Colon (tissue), 2 donors: ENCODE measurements around the gene FAHD2A.
"Not testable (repeated sequence)": the region's sequence is repeated elsewhere in the genome, so short reads cannot be mapped to it uniquely, and the experiment has no call there.

Experiments
- FAIRE-seq: peaks from 2 replicates; lab custom pipeline; 2012; peaks lifted over from hg19 to GRCh38; lab: Jason Lieb, UNC
- donor health status: control.
- donor health status: control.

Gene FAHD2A

DNA sequence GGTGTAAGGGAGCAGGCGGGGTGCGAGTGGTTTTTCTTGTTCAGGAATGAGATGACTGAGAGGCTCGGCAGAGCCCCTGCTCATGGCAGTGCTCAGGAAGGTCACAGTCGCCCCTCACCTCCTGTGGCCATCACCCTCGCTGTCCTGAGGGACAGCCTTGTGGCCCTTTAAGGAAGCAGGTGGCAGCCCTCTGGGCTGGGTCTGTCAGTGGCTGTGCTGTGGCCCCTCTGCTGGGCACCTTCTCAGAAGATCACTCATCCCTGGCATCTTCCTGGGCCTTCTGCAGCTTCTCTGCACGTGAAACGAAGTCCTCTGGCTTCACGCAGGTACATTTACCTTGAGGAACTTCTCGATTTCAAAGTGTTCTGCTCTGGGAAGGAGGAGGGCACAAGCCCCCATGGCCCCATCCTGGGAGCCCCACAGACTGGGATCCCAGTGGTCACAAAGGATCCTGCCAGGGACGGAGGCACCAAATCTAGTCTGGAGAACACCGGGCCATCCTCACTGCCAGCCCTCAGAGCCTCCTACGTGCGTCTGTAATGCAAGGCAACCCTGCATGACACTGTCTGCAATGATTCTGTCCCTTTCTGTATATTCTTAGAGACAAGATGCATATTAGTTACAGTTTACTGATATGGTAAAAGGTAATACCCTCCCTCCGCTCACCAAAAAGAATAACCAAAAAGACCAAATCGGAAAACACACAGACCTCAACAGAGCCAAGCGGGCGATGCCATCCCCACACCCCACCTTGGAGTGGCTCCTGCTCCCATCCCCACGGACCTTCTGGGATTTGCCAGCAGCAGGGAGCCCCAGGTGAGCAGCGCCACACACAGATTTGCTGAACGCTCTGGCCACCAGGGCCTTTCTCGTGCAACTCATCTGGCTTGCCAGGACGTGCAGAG, 25.9 kb upstream of the FAHD2A start:
- FAIRE-seq: no peak

- no peak for FAIRE-seq
These were observed 25.0 kb upstream of the FAHD2A start for GRCh38 chr2:95377216-95378123.

DNA sequence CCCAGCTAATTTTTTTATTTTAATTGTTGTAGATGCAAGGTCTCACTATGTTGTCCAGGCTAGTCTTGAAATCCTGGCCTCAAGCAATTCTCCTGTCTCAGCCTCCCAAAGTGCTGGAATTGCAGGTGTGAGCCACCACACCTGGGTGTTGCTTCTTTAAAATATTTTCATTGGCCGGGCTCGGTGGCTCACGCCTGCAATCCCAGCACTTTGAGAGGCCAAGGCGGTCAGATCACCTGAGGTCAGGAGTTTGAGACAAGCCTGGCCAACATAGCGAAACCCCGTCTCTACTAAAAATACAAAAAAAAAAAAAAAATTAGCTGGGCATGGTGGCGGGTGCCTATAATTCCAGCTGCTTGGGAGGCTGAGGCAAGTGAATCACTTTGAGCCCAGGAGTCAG, 24.2 kb upstream of the FAHD2A start:
- not testable (repeated sequence) for FAIRE-seq

DNA sequence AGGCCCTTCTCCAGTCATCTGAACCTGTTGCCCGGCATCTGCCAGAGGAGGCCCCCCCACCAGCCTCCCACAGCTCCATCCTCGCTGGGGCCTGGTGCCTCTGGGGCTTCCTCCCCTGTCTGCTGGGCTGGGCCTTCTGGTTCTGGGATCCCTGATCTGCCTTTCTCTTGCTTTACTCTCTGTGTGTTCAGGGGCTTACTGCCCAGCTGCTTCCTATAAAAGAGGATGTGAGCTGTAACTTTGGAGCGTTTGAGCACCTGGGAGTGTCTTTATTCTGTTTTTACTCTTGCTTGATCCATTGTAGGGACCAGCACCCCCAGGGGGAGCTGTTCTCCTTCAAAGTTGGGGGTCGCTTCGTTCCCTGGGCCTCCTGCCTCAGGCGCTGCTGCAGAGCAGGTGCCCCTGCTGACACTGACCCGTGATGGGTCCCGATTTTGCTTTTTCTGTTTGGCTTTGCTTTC, 23.1 kb upstream of the FAHD2A start:
- FAIRE-seq: no peak

- no peak for FAIRE-seq
These were observed 22.2 kb upstream of the FAHD2A start for GRCh38 chr2:95380280-95380679.

DNA sequence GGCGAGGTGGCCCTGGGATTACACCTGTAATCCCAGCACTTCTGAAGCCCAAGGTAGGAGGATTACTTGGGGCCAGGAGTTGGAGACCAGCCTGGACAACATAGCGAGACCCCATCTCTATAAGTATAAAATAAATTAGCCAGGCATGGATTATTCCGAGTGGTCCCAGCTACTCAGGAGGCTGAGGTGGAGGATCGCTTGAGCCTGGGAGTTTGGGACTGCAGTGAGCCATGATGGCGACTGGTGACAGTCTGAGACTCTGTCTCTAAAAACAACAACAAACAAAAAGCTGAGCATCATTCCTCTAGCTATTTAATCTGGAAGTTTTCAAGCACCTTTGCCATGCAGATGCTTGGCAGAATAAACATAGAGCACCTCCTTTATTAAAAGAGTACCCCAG, 21.8 kb upstream of the FAHD2A start:
- FAIRE-seq: no peak

DNA sequence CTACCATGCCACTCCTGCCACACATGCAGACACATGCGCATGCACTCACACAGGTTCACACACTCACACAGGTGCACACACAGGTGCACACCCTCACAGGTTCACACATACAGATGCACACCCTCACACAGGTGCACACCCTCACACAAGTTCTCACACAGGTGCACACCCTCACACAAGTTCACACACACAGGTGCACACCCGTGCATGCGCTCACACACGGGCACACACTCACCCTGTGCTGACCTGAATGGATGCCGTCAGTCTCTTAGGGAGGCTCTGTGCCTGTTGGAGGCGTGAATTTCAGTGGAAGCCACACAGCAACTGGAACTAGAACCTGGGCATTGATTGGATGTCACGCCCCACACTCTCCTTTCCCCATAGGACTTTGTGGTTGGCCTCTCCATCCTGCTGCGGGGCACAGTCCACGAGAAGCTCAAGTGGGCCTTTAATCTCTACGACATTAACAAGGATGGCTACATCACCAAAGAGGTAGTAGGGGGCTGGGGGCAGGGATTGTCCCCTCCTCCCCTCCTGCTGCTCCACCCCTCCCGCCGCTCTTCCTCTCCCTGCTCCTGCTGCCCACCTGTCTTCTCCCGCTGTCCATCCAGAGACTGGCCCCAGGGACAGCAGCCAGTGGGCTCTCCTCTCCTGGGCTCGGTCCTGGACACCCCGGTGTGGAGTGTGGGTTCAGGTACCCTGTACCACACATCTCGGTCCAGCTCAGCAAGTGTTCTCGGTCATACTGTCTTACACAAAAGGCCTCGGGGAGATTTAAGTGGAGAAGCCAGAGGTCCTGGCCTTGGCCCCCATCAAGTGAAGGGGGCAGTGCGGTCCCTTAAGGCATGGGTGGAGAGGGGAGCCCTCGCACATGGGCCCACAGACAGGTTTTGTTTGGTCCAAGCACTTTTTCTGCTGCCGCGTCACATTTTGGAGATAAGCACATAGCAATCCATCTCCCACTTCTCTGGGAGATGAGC, 21.0 kb upstream of the FAHD2A start:
- no peak for FAIRE-seq

GRCh38 chr2:95382192-95382591, 20.3 kb upstream of the FAHD2A start:
- FAIRE-seq: no peak

DNA sequence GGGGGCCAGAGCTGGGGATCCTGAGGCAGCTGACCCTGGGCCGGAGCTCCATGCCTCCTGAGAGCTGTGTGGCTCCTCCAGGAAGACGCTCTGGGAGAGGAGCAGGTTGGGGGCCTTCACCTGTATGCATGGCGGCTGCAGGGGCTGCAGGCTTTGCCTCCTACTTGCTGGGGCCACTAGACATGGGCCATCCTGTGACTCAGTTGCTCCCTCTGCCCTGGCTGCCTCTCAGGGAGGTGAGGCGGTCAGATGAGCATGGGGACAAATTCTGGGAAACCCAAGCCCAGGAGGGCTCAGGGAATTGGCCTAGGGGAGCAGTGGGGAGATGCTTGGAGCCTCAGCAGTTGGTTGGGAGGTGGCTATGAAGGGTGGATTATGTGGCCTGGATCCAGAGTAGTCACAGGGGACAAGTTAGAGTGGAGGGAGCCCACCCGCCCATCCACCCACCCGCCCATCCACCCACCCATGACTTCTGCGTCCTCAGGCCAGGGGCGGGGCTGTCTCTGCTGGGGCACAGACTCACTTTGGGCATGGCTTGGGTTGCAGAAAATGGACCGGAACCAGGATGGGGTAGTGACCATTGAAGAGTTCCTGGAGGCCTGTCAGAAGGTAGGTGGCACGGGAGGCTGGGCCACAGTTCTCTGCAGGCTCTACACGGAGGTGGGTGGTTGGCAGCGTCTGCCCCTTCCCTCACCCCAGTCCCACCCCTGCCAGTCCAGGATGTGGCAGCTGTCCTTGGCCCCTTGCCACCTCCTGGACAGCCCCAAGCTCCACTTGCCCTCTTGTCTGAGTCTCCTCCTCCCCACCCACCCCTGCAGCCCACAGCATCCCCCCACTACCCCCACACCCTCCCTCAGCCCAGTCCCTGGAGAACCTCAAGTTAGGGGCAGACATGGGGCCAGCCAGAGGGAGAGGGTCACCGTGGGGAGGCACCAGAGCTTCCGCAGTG, 19.5 kb upstream of the FAHD2A start:
- FAIRE-seq: no peak

- FAIRE-seq: no peak
These were observed 18.9 kb upstream of the FAHD2A start for GRCh38 chr2:95383635-95384027.

DNA sequence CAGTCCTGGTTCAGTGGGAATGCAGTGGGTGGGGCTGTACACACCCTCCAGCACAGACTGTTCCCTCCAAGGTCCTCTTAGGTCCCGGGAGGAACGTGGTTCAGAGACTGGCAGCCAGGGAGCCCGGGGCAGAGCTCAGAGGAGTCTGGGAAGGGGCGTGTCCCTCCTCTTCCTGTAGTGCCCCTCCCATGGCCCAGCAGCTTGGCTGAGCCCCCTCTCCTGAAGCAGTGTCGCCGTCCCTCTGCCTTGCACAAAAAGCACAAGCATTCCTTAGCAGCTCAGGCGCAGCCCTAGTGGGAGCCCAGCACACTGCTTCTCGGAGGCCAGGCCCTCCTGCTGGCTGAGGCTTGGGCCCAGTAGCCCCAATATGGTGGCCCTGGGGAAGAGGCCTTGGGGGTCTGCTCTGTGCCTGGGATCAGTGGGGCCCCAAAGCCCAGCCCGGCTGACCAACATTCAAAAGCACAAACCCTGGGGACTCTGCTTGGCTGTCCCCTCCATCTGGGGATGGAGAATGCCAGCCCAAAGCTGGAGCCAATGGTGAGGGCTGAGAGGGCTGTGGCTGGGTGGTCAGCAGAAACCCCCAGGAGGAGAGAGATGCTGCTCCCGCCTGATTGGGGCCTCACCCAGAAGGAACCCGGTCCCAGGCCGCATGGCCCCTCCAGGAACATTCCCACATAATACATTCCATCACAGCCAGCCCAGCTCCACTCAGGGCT, 17.5 kb upstream of the FAHD2A start:
- FAIRE-seq: no peak

GRCh38 chr2:95385570-95385984, 16.9 kb upstream of the FAHD2A start:
- FAIRE-seq: no peak

GRCh38 chr2:95386031-95386430, 16.5 kb upstream of the FAHD2A start:
- no peak for FAIRE-seq

- no peak for FAIRE-seq
These were observed 15.2 kb upstream of the FAHD2A start for GRCh38 chr2:95387358-95387757.

DNA sequence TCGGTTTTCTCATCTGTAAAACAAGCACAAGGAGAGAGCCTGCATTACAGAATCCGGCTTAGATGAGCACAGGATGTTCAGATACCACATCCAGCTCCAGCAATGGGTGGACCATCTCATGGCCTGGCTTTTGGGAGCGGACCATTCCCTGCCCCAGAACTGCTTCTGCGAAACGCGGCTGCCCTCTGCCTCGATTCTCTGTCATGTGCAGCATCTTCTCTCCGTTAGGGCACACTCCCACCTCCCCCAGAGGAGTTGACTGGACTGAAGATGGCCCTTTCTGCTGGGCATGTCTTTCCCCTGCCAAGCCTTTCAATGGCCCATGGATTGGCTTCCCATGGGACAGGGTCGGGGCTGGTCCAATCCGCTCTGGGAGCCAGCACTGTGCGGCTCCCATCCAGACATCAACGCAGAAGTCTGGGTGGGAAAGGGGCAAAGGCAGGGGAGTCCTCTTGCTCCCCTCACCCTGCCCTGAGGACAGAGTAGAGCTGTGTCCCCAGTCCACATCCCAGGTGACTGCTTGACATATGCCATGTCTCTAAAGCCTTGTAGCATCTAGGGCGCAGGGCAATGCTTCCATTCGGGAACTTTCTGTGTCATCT, 14.3 kb upstream of the FAHD2A start:
- FAIRE-seq: no peak

GRCh38 chr2:95388856-95389244, 13.7 kb upstream of the FAHD2A start:
- no peak for FAIRE-seq

DNA sequence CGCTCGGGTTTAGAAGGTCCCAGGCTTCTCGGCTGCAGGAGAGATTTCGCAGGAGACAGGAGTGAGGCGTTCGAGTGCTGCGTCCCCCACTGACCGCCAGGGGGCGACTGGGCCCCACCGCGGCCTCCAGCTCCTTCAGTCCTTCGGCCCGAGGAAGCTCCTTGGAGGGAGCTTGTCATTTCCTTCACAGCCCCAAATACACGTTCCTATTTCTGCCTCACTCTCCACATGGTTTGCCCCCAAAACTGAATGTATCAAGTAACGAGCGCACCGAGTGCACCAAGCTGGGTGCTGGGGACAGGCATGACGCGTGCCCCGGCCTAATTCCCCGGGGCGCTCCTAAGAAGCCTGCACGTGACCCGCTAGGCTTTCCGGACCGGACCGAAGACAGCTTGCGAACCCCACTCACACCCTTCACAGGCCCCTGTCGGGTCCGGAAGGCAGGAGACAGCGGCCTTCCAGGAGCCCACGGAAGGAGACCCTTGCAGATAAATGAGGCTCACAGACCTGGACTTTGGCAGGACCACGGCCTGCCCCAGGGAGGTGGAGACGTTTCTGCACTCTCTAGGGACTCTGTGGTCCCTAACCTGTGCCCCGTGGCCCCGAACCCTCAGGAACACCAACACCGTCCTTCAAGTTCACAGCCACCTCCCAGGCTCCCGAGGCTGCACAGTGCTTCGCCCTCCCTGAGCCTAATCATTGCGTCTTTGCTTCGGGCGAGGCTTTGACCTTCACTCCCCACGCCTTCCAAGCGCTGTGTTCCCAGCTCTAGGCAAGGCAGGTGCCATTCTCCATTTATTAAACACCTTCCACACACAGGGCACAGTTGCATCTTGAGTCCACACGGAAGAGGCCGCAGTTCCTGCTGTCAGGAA, 13.0 kb upstream of the FAHD2A start:
- FAIRE-seq: no peak

DNA sequence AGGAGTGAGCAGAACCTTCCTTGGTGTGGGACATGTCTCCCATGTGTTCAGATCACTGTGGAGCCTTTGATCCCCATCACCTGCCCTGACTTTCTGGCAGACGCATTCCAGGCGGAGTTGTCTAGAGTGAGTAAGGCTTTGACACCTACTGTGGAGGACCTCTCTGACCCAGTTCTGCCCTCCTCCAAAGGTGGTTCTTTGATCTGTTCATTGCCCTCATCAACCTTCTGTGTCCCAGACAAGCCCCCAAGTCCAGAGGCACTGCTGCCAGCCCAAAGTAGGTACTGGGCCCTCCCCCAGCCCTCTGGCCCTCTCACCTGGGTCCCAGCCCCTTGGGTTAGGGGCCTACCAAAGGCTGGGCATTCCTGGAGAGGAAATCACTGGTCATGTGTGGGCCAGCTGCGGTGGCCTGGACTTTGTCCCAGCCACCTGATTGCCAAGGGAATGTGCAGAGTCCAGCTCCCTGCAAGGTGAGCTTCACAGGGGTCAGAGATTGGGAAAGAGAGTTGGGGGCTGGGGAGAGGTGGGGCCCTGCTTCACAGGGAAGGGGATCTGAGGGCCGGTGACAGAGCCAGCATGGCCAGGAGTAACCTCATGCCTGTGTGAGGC, 12.1 kb upstream of the FAHD2A start:
- FAIRE-seq: no peak
